ENCODE data around the gene BCL7C.

DNA sequence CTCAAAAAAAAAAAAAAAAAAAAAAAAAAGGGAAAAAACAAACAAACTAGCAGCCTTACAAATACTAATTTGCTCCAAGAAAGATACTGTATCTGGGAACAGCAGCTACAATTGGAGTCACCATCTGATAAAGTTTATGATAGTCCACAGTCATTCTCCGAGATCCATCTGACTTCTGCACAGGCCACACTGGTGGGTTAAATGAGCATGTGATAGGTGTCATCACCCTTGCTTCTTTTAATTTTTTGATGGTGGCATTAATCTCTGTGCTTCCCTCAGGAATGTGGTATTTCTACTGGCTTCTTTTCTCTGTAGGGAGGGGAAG lies 49.6 kb downstream of the BCL7C start:
- TF ChIP-seq SUPT20H (IDR thresholded peaks at IDR 0.05; ENCODE audit: borderline replicate concordance, control insufficient read depth, low read depth, low read length) (no peak), GABPA (IDR thresholded peaks at IDR 0.05; ENCODE audit: low read depth) (no peak)

Measured in GM12878 (cell line).